Measurements from ENCODE around the gene PARVB. TPM values are rescaled to one million over a fixed set of nuclear protein-coding genes. Genes with fewer than 3 reads are reported as not detected.
"Not testable (repeated sequence)": the region's sequence is repeated elsewhere in the genome, so short reads cannot be mapped to it uniquely, and the experiment has no call there.

Gene PARVB
- total RNA-seq, 1 donor from 2014 or later, result 38.2 TPM

- DNase-seq (ENCODE audit: low spot score), result no peak
- no peak for ATAC-seq
- intact Hi-C loops (cut with DNase I), result no loop called here
Measured at GRCh38 chr22:44045145-44045544, 21.0 kb downstream of the PARVB start.

GRCh38 chr22:44046485-44047141 is 22.5 kb downstream of the PARVB start:
- ATAC-seq, result no peak
- intact Hi-C loops (cut with DNase I), result no loop called here
- DNase-seq (ENCODE audit: low spot score), result no peak

- ATAC-seq (no peak), DNase-seq (ENCODE audit: low spot score) (no peak)
- intact Hi-C loops (cut with DNase I), result no loop called here
Measured at GRCh38 chr22:44047891-44048301, 23.8 kb downstream of the PARVB start.

- intact Hi-C loops (cut with DNase I), result loop anchor here (10.0 kb wide), 1 partner anchor 1585 kb away; no protein-coding TSS in a partner anchor
- ATAC-seq, result peak; percentile 46
- DNase-seq (ENCODE audit: low spot score), result no peak
Measured at GRCh38 chr22:44049486-44050231, 25.6 kb downstream of the PARVB start.

GRCh38 chr22:44050766-44051355 is 26.8 kb downstream of the PARVB start:
- no peak for ATAC-seq
- intact Hi-C loops (cut with DNase I), result loop anchor here (10.0 kb wide), 1 partner anchor 1586 kb away; no protein-coding TSS in a partner anchor

GRCh38 chr22:44051358-44051757 is 27.3 kb downstream of the PARVB start:
- intact Hi-C loops (cut with DNase I), result loop anchor here (10.0 kb wide), 1 partner anchor 1587 kb away; no protein-coding TSS in a partner anchor
- no peak for ATAC-seq
- no peak for DNase-seq (ENCODE audit: low spot score)

More at GRCh38 chr22:44050766-44051355, 26.8 kb downstream of the PARVB start:
- DNase-seq (ENCODE audit: low spot score), result no peak

GRCh38 chr22:44051961-44052360 is 27.9 kb downstream of the PARVB start:
- no peak for ATAC-seq
- intact Hi-C loops (cut with DNase I), result loop anchor here (10.0 kb wide), 1 partner anchor 1587 kb away; no protein-coding TSS in a partner anchor
- no peak for DNase-seq (ENCODE audit: low spot score)

GRCh38 chr22:44055805-44056204 is 31.7 kb downstream of the PARVB start:
- DNase-seq (ENCODE audit: low spot score), result no peak
- no peak for ATAC-seq
- intact Hi-C loops (cut with DNase I), result loop anchor here (10.0 kb wide), 1 partner anchor 1591 kb away; no protein-coding TSS in a partner anchor

GRCh38 chr22:44056649-44057048 is 32.5 kb downstream of the PARVB start:
- not testable (repeated sequence) for DNase-seq (ENCODE audit: low spot score); ATAC-seq
- intact Hi-C loops (cut with DNase I), result loop anchor here (10.0 kb wide), 1 partner anchor 1592 kb away; no protein-coding TSS in a partner anchor

GRCh38 chr22:44057401-44057987 is 33.4 kb downstream of the PARVB start:
- DNase-seq (ENCODE audit: low spot score) (no peak), ATAC-seq (peak; percentile 75)
- intact Hi-C loops (cut with DNase I), result loop anchor here (10.0 kb wide), 1 partner anchor 1593 kb away; no protein-coding TSS in a partner anchor

- DNase-seq (ENCODE audit: low spot score) (no peak), ATAC-seq (no peak)
Measured at GRCh38 chr22:44063462-44064371, 39.6 kb downstream of the PARVB start.

GRCh38 chr22:44067033-44067432 is 42.9 kb downstream of the PARVB start:
- no peak for ATAC-seq
- intact Hi-C loops (cut with DNase I), result no loop called here
- no peak for DNase-seq (ENCODE audit: low spot score)

More at GRCh38 chr22:44063462-44064371, 39.6 kb downstream of the PARVB start:
- intact Hi-C loops (cut with DNase I), result no loop called here

GRCh38 chr22:44067901-44068300 is 43.8 kb downstream of the PARVB start:
- no peak for DNase-seq (ENCODE audit: low spot score)
- ATAC-seq, result no peak
- intact Hi-C loops (cut with DNase I), result no loop called here

- ATAC-seq (peak; percentile 74), DNase-seq (ENCODE audit: low spot score) (no peak)
- intact Hi-C loops (cut with DNase I), result no loop called here
Measured at GRCh38 chr22:44068422-44069191, 44.5 kb downstream of the PARVB start.

- DNase-seq (ENCODE audit: low spot score) (no peak), ATAC-seq (no peak)
- intact Hi-C loops (cut with DNase I), result no loop called here
Measured at GRCh38 chr22:44070029-44070428, 45.9 kb downstream of the PARVB start.

GRCh38 chr22:44071781-44072326 is 47.8 kb downstream of the PARVB start:
- no peak for ATAC-seq
- intact Hi-C loops (cut with DNase I), result no loop called here
- DNase-seq (ENCODE audit: low spot score), result no peak

- ATAC-seq (no peak), DNase-seq (ENCODE audit: low spot score) (no peak)
- intact Hi-C loops (cut with DNase I), result no loop called here
Measured at GRCh38 chr22:44074337-44074984, 50.4 kb downstream of the PARVB start.
